ENCODE results near the gene PINK1. TPM values are rescaled to one million over a fixed set of nuclear protein-coding genes. Genes with fewer than 3 reads are reported as not detected.

PINK1 gene
- total and polyA plus RNA-seq, 2 of the 13 experiments (the other 11 are each of a cell fraction or from before 2014, with no cell fraction given), result 15.3 to 16.1 TPM

GRCh38 chr1:20661207-20662109 is 28.2 kb downstream of the PINK1 start, which contains the start of gene DDOST (continued):
- no peak for TF ChIP-seq FOXP1 (IDR thresholded peaks at IDR 0.05)
- TF ChIP-seq FOXP1 (CRISPR knock-in tag; IDR thresholded peaks at IDR 0.05), result no peak
- TF ChIP-seq ZKSCAN8 (CRISPR knock-in tag; IDR thresholded peaks at IDR 0.05; ENCODE audit: borderline replicate concordance), result peak; percentile 48; the same call in 1 of the 2 replicates
- peak; percentile 92; the same call in 1 of the 2 replicates for TF ChIP-seq KMT2A (CRISPR knock-in tag; IDR thresholded peaks at IDR 0.05)
- peak; percentile 66 for TF ChIP-seq CREB1 (IDR thresholded peaks at IDR 0.05)
- TF ChIP-seq CREB1 (CRISPR knock-in tag; IDR thresholded peaks at IDR 0.05), result peak; percentile 88
- TF ChIP-seq ZNF282 (IDR thresholded peaks at IDR 0.05; ENCODE audit: partially characterized antibody), result no peak
- TF ChIP-seq SNAPC4 (CRISPR knock-in tag; IDR thresholded peaks at IDR 0.05), result peak; percentile 63; the same call in 1 of the 2 replicates
- TF ChIP-seq ZNF644 (CRISPR knock-in tag; IDR thresholded peaks at IDR 0.05; ENCODE audit: low read depth), result no peak
- TF ChIP-seq THAP7 (CRISPR knock-in tag; IDR thresholded peaks at IDR 0.05), result peak; percentile 68; the same call in 1 of the 2 replicates
- TF ChIP-seq ZBTB14 (CRISPR knock-in tag; IDR thresholded peaks at IDR 0.05), result peak; percentile 62
- TF ChIP-seq ZNF616 (CRISPR knock-in tag; IDR thresholded peaks at IDR 0.05; ENCODE audit: low read depth), result no peak
- TF ChIP-seq ZSCAN20 (CRISPR knock-in tag; IDR thresholded peaks at IDR 0.05; ENCODE audit: borderline replicate concordance), result no peak
- no peak for TF ChIP-seq MZF1 (CRISPR knock-in tag; IDR thresholded peaks at IDR 0.05; ENCODE audit: borderline replicate concordance)
- 0 out of 2 replicates have a peak, but pooled peaks have one; percentile 23 for TF ChIP-seq RXRB (CRISPR knock-in tag; IDR thresholded peaks at IDR 0.05; ENCODE audit: borderline replicate concordance)
- peak; percentile 91; the same call in 1 of the 2 replicates for TF ChIP-seq SNAPC2 (CRISPR knock-in tag; IDR thresholded peaks at IDR 0.05)
- TF ChIP-seq ZNF878 (CRISPR knock-in tag; IDR thresholded peaks at IDR 0.05), result no peak
- peak; percentile 89 for TF ChIP-seq TFDP2 (CRISPR knock-in tag; IDR thresholded peaks at IDR 0.05)
- TF ChIP-seq RFX5 (IDR thresholded peaks at IDR 0.05; ENCODE audit: low read depth, low read length), result 0 out of 2 replicates have a peak, but pooled peaks have one; percentile 29
- TF ChIP-seq ZNF724P (CRISPR knock-in tag; IDR thresholded peaks at IDR 0.05; ENCODE audit: borderline replicate concordance), result no peak
- no peak for TF ChIP-seq ZNF460 (CRISPR knock-in tag; IDR thresholded peaks at IDR 0.05; ENCODE audit: borderline replicate concordance)
- no peak for TF ChIP-seq CENPX (CRISPR knock-in tag; IDR thresholded peaks at IDR 0.05)
- peak; percentile 41; the same call in 1 of the 2 replicates for TF ChIP-seq ETV6 (CRISPR knock-in tag; conservative IDR thresholded peaks at IDR 0.05)

All from HepG2 (cell line).